GM21447 (cell line): ENCODE measurements around the gene LATS1.
"Not testable (repeated sequence)": the region's sequence is repeated elsewhere in the genome, so short reads cannot be mapped to it uniquely, and the experiment has no call there.

Source experiments
- ATAC-seq: cut with Tn5 transposase; IDR thresholded peaks from one replicate; pipeline ENCODE4 v1.9.1; 2021; ENCODE audit not compliant: unreplicated experiment

LATS1 gene

GRCh38 chr6:149717588-149718458, at the start of gene LATS1:
TSS of gene LATS1 (minus strand) at chr6:149718101. CDS start at chr6:149702126, 15,975 bp downstream.
- ATAC-seq: peak; percentile 88

- ATAC-seq: no peak
Observed at GRCh38 chr6:149766156-149766769, 48.4 kb upstream of the LATS1 start.

GRCh38 chr6:149763866-149764265, 46.0 kb upstream of the LATS1 start:
- no peak for ATAC-seq

- peak; percentile 97 for ATAC-seq
Observed at GRCh38 chr6:149761438-149761837, 43.5 kb upstream of the LATS1 start.

GRCh38 chr6:149756261-149756636, 38.3 kb upstream of the LATS1 start:
- no peak for ATAC-seq

GRCh38 chr6:149755300-149756260, 37.7 kb upstream of the LATS1 start:
- ATAC-seq: peak; percentile 76

GRCh38 chr6:149754548-149754947, 36.6 kb upstream of the LATS1 start:
- no peak for ATAC-seq

GRCh38 chr6:149753374-149753637, 35.4 kb upstream of the LATS1 start:
- not testable (repeated sequence) for ATAC-seq

GRCh38 chr6:149752600-149753373, 34.9 kb upstream of the LATS1 start:
- ATAC-seq: no peak

- ATAC-seq: not testable (repeated sequence)
Observed at GRCh38 chr6:149751920-149752319, 34.0 kb upstream of the LATS1 start.

- no peak for ATAC-seq
Observed at GRCh38 chr6:149751239-149751638, 33.3 kb upstream of the LATS1 start.

GRCh38 chr6:149750136-149750609, 32.3 kb upstream of the LATS1 start:
- peak; percentile 41 for ATAC-seq

GRCh38 chr6:149749594-149750135, 31.8 kb upstream of the LATS1 start, which contains the start of gene PCMT1:
TSS of gene PCMT1 (plus strand) at chr6:149749741. CDS start at chr6:149749902, 161 bp downstream.
- peak; percentile 76 for ATAC-seq

GRCh38 chr6:149749082-149749593, 31.2 kb upstream of the LATS1 start:
- peak; percentile 3 for ATAC-seq

GRCh38 chr6:149746147-149746946, 28.4 kb upstream of the LATS1 start, which contains the start of gene NUP43:
TSS of gene NUP43 (minus strand) at chr6:149746529. CDS start at chr6:149746495, 34 bp downstream.
- ATAC-seq: peak; percentile 55

GRCh38 chr6:149745252-149745651, 27.4 kb upstream of the LATS1 start:
- not testable (repeated sequence) for ATAC-seq

- no peak for ATAC-seq
Observed at GRCh38 chr6:149734915-149735314, 17.0 kb upstream of the LATS1 start.

- no peak for ATAC-seq
Observed at GRCh38 chr6:149733089-149733720, 15.3 kb upstream of the LATS1 start.
